Measurements from ENCODE around the gene SUZ12.
"Not testable (repeated sequence)": the region's sequence is repeated elsewhere in the genome, so short reads cannot be mapped to it uniquely, and the experiment has no call there.

Gene SUZ12

GRCh38 chr17:32041306-32041875 is 104.6 kb downstream of the SUZ12 start:
- not testable (repeated sequence) for DNase-seq (ENCODE audit: low spot score)

GRCh38 chr17:32042266-32042665 is 105.5 kb downstream of the SUZ12 start:
- DNase-seq (ENCODE audit: low spot score) = not testable (repeated sequence)

- DNase-seq (ENCODE audit: low spot score) = not testable (repeated sequence)
These were observed 108.8 kb downstream of the SUZ12 start for GRCh38 chr17:32045611-32046010.

GRCh38 chr17:32047663-32048062 is 110.9 kb downstream of the SUZ12 start:
- not testable (repeated sequence) for DNase-seq (ENCODE audit: low spot score)
